GM20000 (cell line): ENCODE data around the gene SEL1L3.

Source experiments
- DNase-seq: peaks from one replicate; pipeline ENCODE4 v3.0.0; 2012; ENCODE audit warnings: low spot score
- CTCF ChIP-seq: IDR thresholded peaks from 2 replicates; pipeline ENCODE4 v1.5.1; 2012; ENCODE audit warnings: mild to moderate bottlenecking, control low read depth; ENCODE audit errors: extremely low read depth, missing control alignments

SEL1L3 gene

GRCh38 chr4:25807102-25807728 is 55.6 kb downstream of the SEL1L3 start:
- no peak for DNase-seq
- TF ChIP-seq CTCF = no peak

- TF ChIP-seq CTCF = no peak
Measured at GRCh38 chr4:25805255-25805860, 57.4 kb downstream of the SEL1L3 start.

GRCh38 chr4:25803720-25804225 is 59.0 kb downstream of the SEL1L3 start:
- no peak for DNase-seq
- TF ChIP-seq CTCF = no peak

More at GRCh38 chr4:25805255-25805860, 57.4 kb downstream of the SEL1L3 start:
- DNase-seq = no peak

GRCh38 chr4:25801594-25801993 is 61.2 kb downstream of the SEL1L3 start:
- no peak for TF ChIP-seq CTCF
- DNase-seq = no peak

GRCh38 chr4:25800245-25800644 is 62.5 kb downstream of the SEL1L3 start:
- TF ChIP-seq CTCF = no peak

GRCh38 chr4:25799522-25799921 is 63.3 kb downstream of the SEL1L3 start:
- TF ChIP-seq CTCF = no peak
- no peak for DNase-seq

More at GRCh38 chr4:25800245-25800644, 62.5 kb downstream of the SEL1L3 start:
- no peak for DNase-seq

GRCh38 chr4:25797136-25797535 is 65.7 kb downstream of the SEL1L3 start:
- no peak for TF ChIP-seq CTCF

More at GRCh38 chr4:25797136-25797535, 65.7 kb downstream of the SEL1L3 start:
- no peak for DNase-seq
